Osteoblast (primary cell): ENCODE data around the gene GYS2. TPM values are rescaled to one million over a fixed set of nuclear protein-coding genes. Genes with fewer than 3 reads are reported as not detected.
"Not testable (repeated sequence)": the region's sequence is repeated elsewhere in the genome, so short reads cannot be mapped to it uniquely, and the experiment has no call there.

Source experiments
- DNase-seq: peaks from one replicate; pipeline ENCODE4 v3.0.0; 2011; ENCODE audit warnings: low spot score, mixed read lengths; ENCODE audit not compliant: insufficient read length; ENCODE audit errors: missing footprints
- H2AFZ ChIP-seq: 2 replicates; pipeline ENCODE4 v1.6.0; 2011; ENCODE audit warnings: mild to moderate bottlenecking, low read length
- H3K27ac ChIP-seq: 2 replicates; pipeline ENCODE4 v1.5.1; 2011; ENCODE audit warnings: mild to moderate bottlenecking, low read depth, low read length, moderate library complexity
- H3K27me3 ChIP-seq: 2 replicates; pipeline ENCODE4 v1.6.0; 2012; ENCODE audit warnings: mild to moderate bottlenecking, control low read depth, inconsistent platforms, low read length, moderate library complexity; ENCODE audit not compliant: insufficient read depth
- H3K36me3 ChIP-seq: 2 replicates; pipeline ENCODE4 v1.5.1; 2011; ENCODE audit warnings: mild to moderate bottlenecking, low read length, control low read depth, moderate library complexity; ENCODE audit not compliant: insufficient read depth
- H3K4me1 ChIP-seq: 2 replicates; pipeline ENCODE4 v1.5.1; 2011; ENCODE audit warnings: mild to moderate bottlenecking, low read length, control low read depth, moderate library complexity; ENCODE audit not compliant: insufficient read depth
- H3K4me2 ChIP-seq: 2 replicates; pipeline ENCODE4 v1.6.0; 2011; ENCODE audit warnings: mild to moderate bottlenecking, low read length; ENCODE audit not compliant: insufficient read depth
- H3K4me3 ChIP-seq: fragments of 200-600 bp; sonication (generic); 3 replicates; pipeline ENCODE4 v1.5.1; 2012; ENCODE audit warnings: mild to moderate bottlenecking, low read length, inconsistent platforms; ENCODE audit not compliant: insufficient read depth
- H3K79me2 ChIP-seq: 2 replicates; pipeline ENCODE4 v1.6.0; 2012; ENCODE audit warnings: mild to moderate bottlenecking, low read length, control low read depth, inconsistent platforms; ENCODE audit not compliant: insufficient read depth
- H3K9me3 ChIP-seq: 2 replicates; pipeline ENCODE4 v1.5.1; 2011; ENCODE audit warnings: low read depth, low read length, control low read depth
- H4K20me1 ChIP-seq: 2 replicates; pipeline ENCODE4 v1.6.0; 2012; ENCODE audit warnings: mild to moderate bottlenecking, low read length, control low read depth; ENCODE audit not compliant: insufficient read depth
- total RNA-seq: library from RNA; depleted of rRNA; stranded (reverse); fragments of >200 nt; gene quantifications from 2 replicates; pipeline ENCODE4 v1.2.3, GENCODE V29; 2012
- TF ChIP-seq, protein P1 (sequence below): IDR thresholded peaks from 2 replicates; pipeline ENCODE4 v1.5.1; 2011; ENCODE audit warnings: mild to moderate bottlenecking, low read depth, low read length, moderate library complexity; ENCODE audit errors: extremely low read depth

GYS2 gene
- total RNA-seq, 1 donor = not detected

DNA sequence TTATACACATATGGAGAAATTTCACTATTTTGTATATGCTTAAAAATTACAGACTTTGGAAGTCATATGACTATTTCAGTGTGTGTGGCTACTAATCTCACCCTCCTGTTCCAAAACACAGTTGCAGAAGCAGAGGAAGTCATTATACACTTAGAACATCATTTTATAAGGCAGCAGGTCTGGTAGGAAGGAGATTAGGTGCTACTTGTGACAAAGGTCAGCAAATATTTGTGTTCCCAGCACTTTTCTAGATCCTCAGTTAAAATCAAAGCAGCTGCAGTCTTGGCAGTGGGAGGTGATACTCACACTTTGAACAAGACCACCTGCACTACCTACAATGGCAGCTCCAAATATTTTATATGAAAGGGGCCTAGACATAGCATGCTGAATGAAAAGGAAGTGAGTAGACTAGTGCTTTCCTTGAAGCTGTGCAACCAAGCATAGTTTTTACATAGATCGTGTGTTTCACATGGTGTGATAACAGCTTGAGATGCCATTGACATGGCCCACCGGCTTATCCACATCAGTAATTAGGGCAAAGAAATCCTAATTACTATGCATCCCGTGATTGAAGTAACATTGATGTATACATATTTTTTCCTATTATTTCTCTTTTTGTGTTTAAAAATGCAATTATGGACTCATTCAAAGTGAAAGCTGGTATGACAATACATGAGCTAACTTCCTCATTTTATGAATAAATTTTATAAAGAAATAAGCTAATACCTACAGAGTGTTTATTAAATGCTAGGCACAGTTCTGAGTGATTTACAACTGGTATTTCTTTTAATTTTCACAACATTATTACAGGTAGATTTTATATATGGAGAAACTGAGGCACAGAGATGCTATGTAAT is 5.3 kb downstream of the GYS2 start:
- no peaks in the 10 kb centered on the region for H4K20me1 ChIP-seq
- no peak overlapping the region for H3K4me3 ChIP-seq
- no peak for DNase-seq
- H3K9me3 ChIP-seq = no peaks in the 10 kb centered on the region
- no peaks in the 10 kb centered on the region for H3K36me3 ChIP-seq
- H2AFZ ChIP-seq = no peak overlapping the region
- no peaks in the 10 kb centered on the region for H3K79me2 ChIP-seq
- H3K4me2 ChIP-seq = no peak overlapping the region
- TF ChIP-seq, protein P1, sequence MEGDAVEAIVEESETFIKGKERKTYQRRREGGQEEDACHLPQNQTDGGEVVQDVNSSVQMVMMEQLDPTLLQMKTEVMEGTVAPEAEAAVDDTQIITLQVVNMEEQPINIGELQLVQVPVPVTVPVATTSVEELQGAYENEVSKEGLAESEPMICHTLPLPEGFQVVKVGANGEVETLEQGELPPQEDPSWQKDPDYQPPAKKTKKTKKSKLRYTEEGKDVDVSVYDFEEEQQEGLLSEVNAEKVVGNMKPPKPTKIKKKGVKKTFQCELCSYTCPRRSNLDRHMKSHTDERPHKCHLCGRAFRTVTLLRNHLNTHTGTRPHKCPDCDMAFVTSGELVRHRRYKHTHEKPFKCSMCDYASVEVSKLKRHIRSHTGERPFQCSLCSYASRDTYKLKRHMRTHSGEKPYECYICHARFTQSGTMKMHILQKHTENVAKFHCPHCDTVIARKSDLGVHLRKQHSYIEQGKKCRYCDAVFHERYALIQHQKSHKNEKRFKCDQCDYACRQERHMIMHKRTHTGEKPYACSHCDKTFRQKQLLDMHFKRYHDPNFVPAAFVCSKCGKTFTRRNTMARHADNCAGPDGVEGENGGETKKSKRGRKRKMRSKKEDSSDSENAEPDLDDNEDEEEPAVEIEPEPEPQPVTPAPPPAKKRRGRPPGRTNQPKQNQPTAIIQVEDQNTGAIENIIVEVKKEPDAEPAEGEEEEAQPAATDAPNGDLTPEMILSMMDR = no peak
- no peak overlapping the region for H3K27ac ChIP-seq
- H3K27me3 ChIP-seq = peaks cover 1% of the 10 kb centered on the region
- H3K4me1 ChIP-seq = no peaks in the 10 kb centered on the region

DNA sequence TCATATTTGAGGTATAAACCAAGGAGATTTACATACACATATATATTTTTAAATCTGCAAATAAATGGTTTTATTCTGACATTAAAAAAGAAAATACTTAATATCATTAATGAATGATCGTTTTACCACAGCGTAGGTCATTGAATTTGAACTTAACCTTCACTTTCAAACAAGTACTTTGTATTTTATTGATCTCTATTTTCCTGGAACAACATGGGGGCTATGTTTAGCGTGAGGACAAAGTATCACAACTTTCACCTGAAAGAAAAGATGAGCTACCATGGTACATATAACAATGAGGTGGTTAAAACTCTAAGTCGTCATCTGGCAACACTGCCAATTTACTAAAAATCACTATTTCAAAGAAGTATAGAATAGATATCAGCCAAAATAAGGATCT is 6.0 kb downstream of the GYS2 start:
- DNase-seq = no peak
- Histone ChIP-seq H3K4me1 (no peaks in the 10 kb centered on the region), H4K20me1 (no peaks in the 10 kb centered on the region), H3K27ac (no peak overlapping the region), H3K36me3 (no peaks in the 10 kb centered on the region), H3K9me3 (no peaks in the 10 kb centered on the region), H2AFZ (no peak overlapping the region), H3K27me3 (no peaks in the 10 kb centered on the region), H3K4me3 (no peak overlapping the region), H3K4me2 (no peak overlapping the region), H3K79me2 (no peaks in the 10 kb centered on the region)
- TF ChIP-seq, protein P1 = no peak

- H3K79me2 ChIP-seq, H3K4me3 ChIP-seq, H3K9me3 ChIP-seq, H3K27me3 ChIP-seq, H3K4me1 ChIP-seq, H3K27ac ChIP-seq, H3K4me2 ChIP-seq, H2AFZ ChIP-seq, H4K20me1 ChIP-seq, H3K36me3 ChIP-seq, DNase-seq: not testable (repeated sequence)
Measured at GRCh38 chr12:21595356-21595755, 9.3 kb downstream of the GYS2 start.

DNA sequence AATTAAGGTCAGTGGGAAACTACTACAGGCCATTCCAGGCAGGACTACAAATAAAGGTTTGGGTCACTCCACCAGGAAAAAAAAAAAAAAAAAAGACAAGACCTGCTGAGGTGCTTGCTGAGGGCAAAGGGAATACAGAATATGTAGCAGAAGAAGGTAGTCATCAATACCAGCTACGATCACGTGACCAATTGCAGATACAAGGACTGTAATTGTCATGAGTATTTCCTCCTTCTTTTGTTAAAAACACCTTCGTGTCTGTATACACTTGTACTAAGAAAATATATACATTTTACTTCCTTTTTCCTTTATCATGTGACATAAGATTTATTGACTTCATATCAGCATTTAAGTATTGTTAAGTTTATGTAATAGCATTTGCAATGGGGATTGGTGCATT is 19.2 kb downstream of the GYS2 start:
- H4K20me1 ChIP-seq = no peaks in the 10 kb centered on the region
- no peaks in the 10 kb centered on the region for H3K79me2 ChIP-seq
- no peaks in the 10 kb centered on the region for H3K9me3 ChIP-seq
- H3K27me3 ChIP-seq = no peaks in the 10 kb centered on the region
- no peak overlapping the region for H3K27ac ChIP-seq
- no peak overlapping the region for H3K4me2 ChIP-seq
- H3K36me3 ChIP-seq = no peaks in the 10 kb centered on the region
- H3K4me1 ChIP-seq = no peaks in the 10 kb centered on the region
- no peak for DNase-seq
- TF ChIP-seq, protein P1 = no peak
- H3K4me3 ChIP-seq = no peak overlapping the region
- no peak overlapping the region for H2AFZ ChIP-seq

GRCh38 chr12:21584403-21585182 is 20.1 kb downstream of the GYS2 start:
- H3K9me3 ChIP-seq, H3K27me3 ChIP-seq, H3K4me2 ChIP-seq, H4K20me1 ChIP-seq, H3K27ac ChIP-seq, H3K36me3 ChIP-seq, H3K4me1 ChIP-seq, H2AFZ ChIP-seq, H3K79me2 ChIP-seq, DNase-seq, H3K4me3 ChIP-seq: not testable (repeated sequence)
